ENCODE data around the gene PCYT1A.

Gene PCYT1A

DNA sequence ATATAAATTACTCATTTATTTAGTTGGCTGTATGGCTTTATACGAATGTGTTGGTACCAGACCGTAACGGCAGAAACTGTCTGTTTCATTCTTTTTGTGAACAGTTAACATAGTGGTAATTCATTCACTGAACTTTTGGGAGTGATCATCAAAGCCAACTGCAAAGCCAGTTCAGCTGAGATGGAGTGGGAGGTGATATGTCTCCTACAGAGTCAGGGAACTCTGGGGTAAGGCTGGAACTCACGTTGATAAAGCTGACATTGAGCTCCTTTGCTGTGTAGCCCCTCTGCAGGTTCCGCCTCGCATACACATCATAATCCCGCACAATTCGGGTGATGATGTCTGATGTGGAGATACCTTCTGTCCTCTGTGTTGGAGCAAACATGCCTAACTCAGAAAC, 45.8 kb downstream of the PCYT1A start:
- Mint-ChIP-seq H3K36me3 (ENCODE audit: insufficient read depth) (peaks cover 56% of the 10 kb centered on the region), H3K9me3 (no peaks in the 10 kb centered on the region), H3K27me3 (no peaks in the 10 kb centered on the region), H3K4me3 (no peak overlapping the region), H3K27ac (no peak overlapping the region), H3K4me1 (ENCODE audit: low read depth in 2 of 2) (peaks cover 8% of the 10 kb centered on the region in 2 donors)
- DNase-seq (no peak), ATAC-seq (replicated peaks) (no peak)

DNA sequence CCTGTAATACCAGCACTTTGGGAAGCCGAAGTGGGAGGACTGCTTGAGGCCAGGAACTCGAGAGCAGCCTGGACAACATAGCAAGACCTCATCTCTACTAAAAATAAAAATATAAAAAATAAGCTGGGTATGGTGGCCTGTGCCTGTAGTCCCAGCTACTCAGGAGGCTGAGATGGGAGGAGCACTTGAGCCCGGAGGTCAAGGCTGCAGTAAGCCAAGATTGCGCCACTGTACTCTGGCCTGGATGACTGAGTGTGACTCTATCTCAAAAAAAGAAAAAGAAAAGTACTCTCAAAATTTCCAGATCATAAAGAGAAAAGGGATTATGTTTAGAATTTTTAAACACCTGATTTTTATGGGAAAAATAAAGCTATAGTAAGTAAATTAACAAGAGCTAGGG, 47.1 kb downstream of the PCYT1A start:
- Mint-ChIP-seq H3K27me3 (no peaks in the 10 kb centered on the region), H3K4me1 (ENCODE audit: low read depth in 2 of 2) (peaks cover 10 to 19% of the 10 kb centered on the region in 2 donors), H3K4me3 (no peak overlapping the region), H3K36me3 (ENCODE audit: insufficient read depth) (peaks cover 43% of the 10 kb centered on the region), H3K9me3 (no peaks in the 10 kb centered on the region), H3K27ac (no peak overlapping the region)
- ATAC-seq (replicated peaks) (no peak), DNase-seq (no peak)

DNA sequence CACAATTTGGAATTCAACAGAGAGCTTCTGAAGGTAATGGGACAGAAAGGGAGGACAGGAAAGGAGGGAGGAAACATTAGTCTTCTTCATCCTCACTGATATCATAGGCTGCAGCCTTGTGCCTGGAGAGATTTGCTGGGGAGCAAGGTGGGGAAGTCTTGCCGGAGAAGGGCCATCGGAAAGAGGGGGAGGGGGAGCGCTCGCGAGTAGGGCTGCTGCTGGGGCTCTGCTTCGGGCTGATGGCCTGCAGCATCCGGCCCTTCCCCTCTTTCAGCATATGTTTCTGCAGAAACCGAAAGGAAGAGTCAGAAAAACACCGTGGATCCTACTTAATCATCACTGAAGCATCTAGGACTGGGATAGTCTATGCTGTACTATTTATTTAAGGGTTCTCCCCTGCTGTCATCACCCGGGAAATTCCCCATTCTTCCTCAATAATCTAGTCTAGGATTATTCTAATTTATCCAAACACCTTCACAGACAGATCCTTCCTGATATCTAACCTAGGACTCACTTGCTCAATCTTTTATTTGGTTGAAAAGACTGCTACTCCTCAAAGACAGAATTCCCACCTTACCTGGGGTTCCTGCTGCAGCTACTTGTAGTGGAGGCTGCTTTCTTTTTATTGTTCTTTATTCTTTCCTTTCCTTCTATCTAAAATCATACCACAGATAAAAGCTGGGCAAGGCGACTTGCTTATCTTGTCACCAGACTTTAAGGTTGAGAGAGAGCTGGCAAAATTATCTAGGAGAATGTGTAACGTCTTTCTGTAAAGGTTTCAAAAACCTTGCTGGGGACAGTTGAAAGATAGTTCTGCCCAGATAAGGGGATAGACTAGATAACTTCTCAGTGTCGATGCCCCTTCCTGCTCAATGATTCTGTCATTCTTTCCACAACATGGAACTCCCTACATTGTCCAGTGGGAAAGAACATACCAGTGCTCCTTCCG, 48.6 kb downstream of the PCYT1A start:
- ATAC-seq (replicated peaks) (no peak), DNase-seq (no peak)
- no peak overlapping the region for H3K27ac Mint-ChIP-seq
- H3K9me3 Mint-ChIP-seq = no peaks in the 10 kb centered on the region
- H3K36me3 Mint-ChIP-seq (ENCODE audit: insufficient read depth) = peaks cover 42% of the 10 kb centered on the region
- no peak overlapping the region for H3K4me3 Mint-ChIP-seq
- no peaks in the 10 kb centered on the region for H3K27me3 Mint-ChIP-seq
- H3K4me1 Mint-ChIP-seq (ENCODE audit: low read depth in 2 of 2) = peaks cover 13 to 22% of the 10 kb centered on the region in 2 donors

GRCh38 chr3:196237203-196237602, 50.3 kb downstream of the PCYT1A start:
- DNase-seq (no peak), ATAC-seq (replicated peaks) (peak; percentile 73)
- peaks cover 48% of the 10 kb centered on the region for H3K36me3 Mint-ChIP-seq (ENCODE audit: insufficient read depth)
- H3K27me3 Mint-ChIP-seq = no peaks in the 10 kb centered on the region
- H3K4me3 Mint-ChIP-seq = no peak overlapping the region
- H3K9me3 Mint-ChIP-seq = no peaks in the 10 kb centered on the region
- peaks cover 13 to 22% of the 10 kb centered on the region in 2 donors for H3K4me1 Mint-ChIP-seq (ENCODE audit: low read depth in 2 of 2)
- H3K27ac Mint-ChIP-seq = peak overlapping the region; percentile 36 to 65

GRCh38 chr3:196236223-196236622, 51.3 kb downstream of the PCYT1A start:
- no peaks in the 10 kb centered on the region for H3K9me3 Mint-ChIP-seq
- DNase-seq (no peak), ATAC-seq (replicated peaks) (no peak)
- H3K4me3 Mint-ChIP-seq = no peak overlapping the region
- peak overlapping the region in 1 of 2 donors; percentile 62 for H3K27ac Mint-ChIP-seq
- peaks cover 13 to 22% of the 10 kb centered on the region in 2 donors for H3K4me1 Mint-ChIP-seq (ENCODE audit: low read depth in 2 of 2)
- no peaks in the 10 kb centered on the region for H3K27me3 Mint-ChIP-seq
- peaks cover 38% of the 10 kb centered on the region for H3K36me3 Mint-ChIP-seq (ENCODE audit: insufficient read depth)

- Mint-ChIP-seq H3K36me3 (ENCODE audit: insufficient read depth) (peaks cover 31% of the 10 kb centered on the region), H3K4me3 (no peak overlapping the region), H3K9me3 (no peaks in the 10 kb centered on the region), H3K27ac (peak overlapping the region; percentile 9 to 62), H3K4me1 (ENCODE audit: low read depth in 2 of 2) (peaks cover 13 to 22% of the 10 kb centered on the region in 2 donors), H3K27me3 (no peaks in the 10 kb centered on the region)
- DNase-seq (no peak), ATAC-seq (replicated peaks) (no peak)
Measured at GRCh38 chr3:196235452-196236122, 51.9 kb downstream of the PCYT1A start.

DNA sequence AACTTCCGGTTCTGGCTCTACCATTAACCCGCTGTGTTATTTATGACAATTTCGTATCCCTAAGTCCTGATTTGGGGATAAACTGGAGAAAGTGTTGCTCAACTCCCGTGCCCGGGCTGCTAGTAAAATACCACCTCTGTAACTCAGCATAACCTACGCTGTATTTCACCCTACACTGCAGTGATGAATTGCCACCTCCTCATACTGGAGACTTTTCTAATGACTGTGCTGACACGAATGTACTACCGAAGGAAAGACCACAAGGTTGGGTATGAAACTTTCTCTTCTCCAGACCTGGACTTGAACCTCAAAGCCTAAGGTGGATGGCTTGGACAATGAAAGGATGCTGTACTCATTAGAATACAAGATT, 54.7 kb downstream of the PCYT1A start:
- Mint-ChIP-seq H3K4me3 (no peak overlapping the region), H3K9me3 (no peaks in the 10 kb centered on the region), H3K36me3 (ENCODE audit: insufficient read depth) (peaks cover 12% of the 10 kb centered on the region), H3K27ac (peak overlapping the region; percentile 48 to 72), H3K27me3 (peaks cover 0 to 3% of the 10 kb centered on the region in 2 donors), H3K4me1 (ENCODE audit: low read depth in 2 of 2) (peaks cover 13 to 22% of the 10 kb centered on the region in 2 donors)
- ATAC-seq (replicated peaks) = no peak
- DNase-seq = no peak

- no peak overlapping the region for H3K4me3 Mint-ChIP-seq
- H3K27ac Mint-ChIP-seq = no peak overlapping the region
- ATAC-seq (replicated peaks) (no peak), DNase-seq (no peak)
- peaks cover 0 to 8% of the 10 kb centered on the region in 2 donors for H3K27me3 Mint-ChIP-seq
- peaks cover 9 to 20% of the 10 kb centered on the region in 2 donors for H3K4me1 Mint-ChIP-seq (ENCODE audit: low read depth in 2 of 2)
- peaks cover 11% of the 10 kb centered on the region for H3K36me3 Mint-ChIP-seq (ENCODE audit: insufficient read depth)
- no peaks in the 10 kb centered on the region for H3K9me3 Mint-ChIP-seq
Measured at GRCh38 chr3:196232154-196232881, 55.2 kb downstream of the PCYT1A start.

DNA sequence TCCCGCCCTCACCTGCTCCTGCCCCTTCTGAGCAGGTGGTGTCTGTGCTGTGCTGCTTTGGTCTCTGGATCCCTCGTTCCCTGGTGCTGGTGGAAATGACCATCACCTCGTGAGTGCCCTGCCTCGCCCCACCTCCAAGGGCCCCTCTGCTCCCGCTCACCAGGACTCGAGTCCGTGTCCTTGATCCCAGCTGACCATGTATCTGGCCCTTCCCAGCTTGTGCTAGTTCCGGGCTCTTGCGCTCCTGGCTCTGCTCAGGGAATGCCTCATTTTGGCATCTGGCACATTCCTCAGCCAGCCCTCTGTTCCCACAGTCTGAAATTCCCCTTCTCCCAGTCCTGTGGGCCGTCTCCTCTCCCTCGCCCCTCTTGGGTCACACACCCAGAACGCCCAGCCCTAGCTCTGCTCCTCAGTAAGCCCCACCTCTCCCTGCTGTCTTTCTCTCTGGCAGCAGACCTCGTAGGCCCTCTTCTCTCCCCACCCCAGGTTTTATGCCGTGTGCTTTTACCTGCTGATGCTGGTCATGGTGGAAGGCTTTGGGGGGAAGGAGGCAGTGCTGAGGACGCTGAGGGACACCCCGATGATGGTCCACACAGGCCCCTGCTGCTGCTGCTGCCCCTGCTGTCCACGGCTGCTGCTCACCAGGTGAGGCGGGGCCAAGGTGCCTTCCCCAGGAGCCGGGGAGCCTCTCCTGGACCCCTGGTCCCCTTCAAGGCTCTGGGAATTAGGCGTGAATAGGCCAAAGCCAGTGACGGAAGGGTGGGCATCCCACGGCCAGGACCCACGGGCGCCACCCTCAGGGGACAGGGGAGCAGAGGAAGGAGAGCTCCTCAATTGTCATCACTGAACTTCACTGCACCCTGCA, 59.7 kb downstream of the PCYT1A start:
- Mint-ChIP-seq H3K9me3 (no peaks in the 10 kb centered on the region), H3K4me1 (ENCODE audit: low read depth in 2 of 2) (no peaks in the 10 kb centered on the region), H3K4me3 (no peak overlapping the region), H3K36me3 (ENCODE audit: insufficient read depth) (no peaks in the 10 kb centered on the region), H3K27me3 (peaks cover 5 to 28% of the 10 kb centered on the region in 2 donors), H3K27ac (no peak overlapping the region)
- no peak for DNase-seq
- ATAC-seq (replicated peaks) = no peak

GRCh38 chr3:196227121-196227561, 60.4 kb downstream of the PCYT1A start:
- Mint-ChIP-seq H3K27me3 (peaks cover 6 to 29% of the 10 kb centered on the region in 2 donors), H3K36me3 (ENCODE audit: insufficient read depth) (no peaks in the 10 kb centered on the region), H3K27ac (no peak overlapping the region), H3K9me3 (no peaks in the 10 kb centered on the region), H3K4me3 (no peak overlapping the region), H3K4me1 (ENCODE audit: low read depth in 2 of 2) (no peaks in the 10 kb centered on the region)
- no peak for DNase-seq
- ATAC-seq (replicated peaks) = no peak

GRCh38 chr3:196225763-196226364, 61.7 kb downstream of the PCYT1A start:
- no peaks in the 10 kb centered on the region for H3K36me3 Mint-ChIP-seq (ENCODE audit: insufficient read depth)
- ATAC-seq (replicated peaks) = no peak
- H3K4me3 Mint-ChIP-seq = no peak overlapping the region
- no peaks in the 10 kb centered on the region for H3K4me1 Mint-ChIP-seq (ENCODE audit: low read depth in 2 of 2)
- no peak overlapping the region for H3K27ac Mint-ChIP-seq
- DNase-seq = no peak
- H3K27me3 Mint-ChIP-seq = peaks cover 6 to 29% of the 10 kb centered on the region in 2 donors
- H3K9me3 Mint-ChIP-seq = no peaks in the 10 kb centered on the region

- H3K9me3 Mint-ChIP-seq = no peaks in the 10 kb centered on the region
- ATAC-seq (replicated peaks) = no peak
- H3K27me3 Mint-ChIP-seq = peaks cover 6 to 29% of the 10 kb centered on the region in 2 donors
- H3K27ac Mint-ChIP-seq = no peak overlapping the region
- no peak overlapping the region for H3K4me3 Mint-ChIP-seq
- DNase-seq = no peak
- H3K36me3 Mint-ChIP-seq (ENCODE audit: insufficient read depth) = peaks cover 4% of the 10 kb centered on the region
- H3K4me1 Mint-ChIP-seq (ENCODE audit: low read depth in 2 of 2) = no peaks in the 10 kb centered on the region
Measured at GRCh38 chr3:196225086-196225485, 62.4 kb downstream of the PCYT1A start.
